Stimulated activated CD8-positive, alpha-beta memory T cell treated with anti-CD3 and anti-CD28 coated beads, Interleukin-4, amount 100 ng/mL, for 48 hours (primary cell): ENCODE measurements around the gene CCDC9B.

Source experiments
- DNase-seq: peaks from one replicate; pipeline ENCODE4 v3.0.0-alpha.2; 2020

Gene CCDC9B

DNA sequence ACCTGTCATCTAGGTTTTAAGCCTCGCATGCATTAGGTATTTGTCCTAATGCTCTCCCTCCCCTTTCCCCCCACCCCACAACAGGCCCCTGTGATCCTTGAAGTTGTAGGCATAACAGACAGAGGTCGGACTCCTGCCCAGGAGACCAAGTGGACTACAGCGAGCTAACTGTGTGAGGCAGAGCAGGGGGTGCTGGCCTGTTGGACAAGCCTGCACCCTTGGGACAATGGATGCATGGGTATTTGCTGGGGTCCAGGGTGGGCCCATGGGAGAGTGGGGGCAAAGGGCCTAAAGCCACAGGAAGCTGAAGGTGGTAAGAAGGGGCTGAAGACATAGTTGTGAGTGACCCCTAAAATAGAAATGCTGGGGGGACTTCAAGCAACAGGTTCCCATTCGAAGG, 35.5 kb downstream of the CCDC9B start:
- no peak for DNase-seq

DNA sequence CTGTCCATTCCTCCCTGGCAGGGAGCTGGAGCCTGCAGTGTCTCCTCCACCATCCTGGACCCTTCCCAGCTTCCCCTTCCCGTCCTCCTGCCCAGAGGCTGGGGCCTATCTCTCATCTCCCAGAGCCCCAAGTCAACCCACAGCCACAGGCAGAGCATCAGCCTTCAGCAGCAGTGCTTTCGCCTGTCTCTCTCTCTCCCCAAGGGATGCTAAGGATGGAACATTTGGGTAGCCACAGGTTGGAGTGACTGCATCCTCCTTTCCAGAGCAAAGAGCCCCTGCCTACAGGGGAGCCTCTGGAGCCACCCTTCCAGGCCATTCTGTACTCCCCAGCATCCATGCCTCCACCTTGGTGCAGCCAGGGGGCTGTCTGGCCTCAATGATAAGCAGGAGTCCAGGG, 37.2 kb downstream of the CCDC9B start:
- DNase-seq: no peak

GRCh38 chr15:40302981-40303380, 37.8 kb downstream of the CCDC9B start:
- DNase-seq: no peak

GRCh38 chr15:40302288-40302886, 38.4 kb downstream of the CCDC9B start:
- DNase-seq: no peak

DNA sequence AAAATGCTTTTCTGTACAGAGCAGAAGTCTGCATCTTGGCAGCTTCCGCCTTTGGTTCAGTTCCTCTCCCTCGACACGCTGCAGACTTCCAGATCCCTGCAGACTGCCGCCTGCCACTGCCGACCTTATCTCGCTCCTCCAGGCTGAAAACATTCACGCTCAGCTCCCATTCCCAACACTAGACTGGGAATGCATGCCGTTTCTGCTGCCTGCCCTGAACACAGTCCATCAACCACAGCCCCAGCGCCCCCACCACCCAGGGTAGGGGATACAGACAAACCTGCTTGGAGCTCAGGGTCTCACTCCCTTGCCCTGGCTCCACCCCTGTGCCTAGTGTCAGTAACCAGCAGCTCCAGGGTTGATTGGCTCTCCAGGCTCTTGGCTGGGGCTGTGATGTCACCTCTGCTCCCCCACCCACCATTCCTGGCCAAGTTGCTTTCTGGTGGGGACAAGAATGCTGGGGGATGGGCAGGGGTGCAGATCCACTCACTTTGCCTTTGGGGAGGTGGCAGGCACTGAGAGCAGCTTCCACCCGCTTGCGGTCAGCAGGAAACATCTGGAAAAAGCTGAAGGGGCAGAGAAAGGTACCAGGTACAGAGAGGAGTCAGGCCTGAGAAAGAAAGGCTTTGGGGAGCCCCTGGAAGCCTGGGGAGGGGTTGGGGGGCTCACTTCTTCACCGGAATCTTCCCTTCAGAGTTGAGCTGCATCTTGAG, 39.1 kb downstream of the CCDC9B start:
- no peak for DNase-seq

DNA sequence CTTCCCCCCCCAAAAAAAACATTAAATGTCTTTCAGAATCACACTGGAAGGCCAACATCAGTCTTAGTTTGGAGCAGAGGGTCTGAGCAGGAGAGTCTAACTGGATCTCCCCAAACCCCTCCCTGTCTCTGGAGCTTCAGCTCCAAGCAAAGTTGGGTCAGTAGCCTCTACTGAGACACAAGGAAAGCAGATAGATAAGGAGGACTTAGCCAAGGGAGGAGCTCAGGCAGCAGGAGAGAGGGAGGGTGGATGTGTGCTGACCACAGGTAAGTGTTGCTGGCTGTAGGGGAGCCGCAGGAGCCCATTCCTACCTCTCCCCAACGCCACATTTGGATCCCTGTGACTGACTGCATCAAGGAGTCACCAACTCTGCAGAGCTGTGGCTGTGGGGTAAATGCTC, 40.0 kb downstream of the CCDC9B start:
- no peak for DNase-seq

DNA sequence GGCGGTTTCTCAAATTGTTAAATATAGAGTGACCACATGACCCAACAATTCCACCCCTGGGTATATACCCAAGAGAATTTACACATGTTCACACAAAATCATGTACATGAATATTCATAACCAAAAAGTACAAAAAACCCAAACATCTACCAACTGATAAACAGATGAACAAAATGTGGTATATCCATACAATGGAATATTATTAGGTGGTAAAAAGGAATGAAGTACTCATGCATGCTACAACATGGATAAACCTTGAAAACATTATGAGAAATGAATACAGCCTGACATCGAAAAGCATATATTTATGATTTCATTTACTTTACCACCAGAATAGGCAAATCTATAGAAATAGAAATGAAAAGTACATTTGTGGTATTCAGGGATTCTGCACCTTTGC, 40.4 kb downstream of the CCDC9B start:
- no peak for DNase-seq

GRCh38 chr15:40298216-40298935, 42.4 kb downstream of the CCDC9B start:
- no peak for DNase-seq

- no peak for DNase-seq
These were observed 43.4 kb downstream of the CCDC9B start for GRCh38 chr15:40297356-40297755.

DNA sequence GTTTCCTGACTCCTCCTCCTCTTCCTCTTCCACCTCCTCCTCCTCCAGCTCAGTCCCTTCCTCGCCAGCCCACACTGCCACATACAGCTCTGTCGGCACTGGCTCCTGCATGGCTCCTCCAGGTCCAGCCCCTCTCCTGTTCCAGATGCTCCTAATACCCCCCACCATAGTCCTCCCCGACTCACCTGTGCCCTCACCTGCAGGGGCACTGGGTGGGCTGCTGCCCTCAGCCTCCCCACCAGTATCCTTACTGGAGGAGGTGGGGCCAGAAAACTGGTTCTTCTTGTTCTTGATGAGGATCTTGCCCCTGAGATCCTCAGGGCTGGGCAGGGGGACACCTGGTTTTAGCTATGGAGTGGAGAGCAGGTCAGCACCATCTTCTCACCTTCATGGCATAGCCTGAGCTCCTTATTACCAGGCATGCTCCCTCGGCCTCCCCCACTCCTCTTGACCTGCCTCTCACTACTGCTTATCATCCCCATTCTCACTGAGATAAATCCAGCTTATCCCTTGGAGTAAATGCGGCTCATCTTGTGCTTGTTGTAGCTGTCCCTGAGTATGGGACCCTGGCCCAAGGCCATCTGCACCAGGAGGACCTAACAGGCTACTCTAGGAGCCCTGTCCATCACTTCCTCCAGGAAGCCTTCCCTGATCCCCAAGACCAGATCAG, 44.0 kb downstream of the CCDC9B start:
- no peak for DNase-seq

- no peak for DNase-seq
These were observed 44.7 kb downstream of the CCDC9B start for GRCh38 chr15:40295877-40296560.

DNA sequence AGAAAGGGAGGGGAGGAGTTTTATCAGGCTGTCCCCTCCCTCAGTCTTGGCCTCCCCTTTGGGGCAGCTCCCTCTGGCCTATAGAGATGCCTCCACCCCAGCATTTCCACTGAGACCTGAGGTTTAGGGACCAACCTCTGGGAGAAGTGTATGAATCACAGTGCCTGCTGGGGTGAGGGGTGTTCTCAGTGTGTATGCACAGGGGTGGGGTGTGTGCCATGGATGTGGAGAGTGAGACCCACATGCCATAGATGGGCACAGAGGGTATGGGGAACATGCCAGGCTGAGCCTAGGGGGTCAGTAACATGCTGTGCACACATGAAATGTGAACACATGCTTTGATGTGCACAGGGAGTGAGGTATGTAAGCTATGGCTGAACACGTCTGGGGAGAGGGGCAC, 45.4 kb downstream of the CCDC9B start:
- DNase-seq: no peak

GRCh38 chr15:40293905-40294895, 46.5 kb downstream of the CCDC9B start:
- no peak for DNase-seq

GRCh38 chr15:40293006-40293405, 47.7 kb downstream of the CCDC9B start:
- DNase-seq: no peak

DNA sequence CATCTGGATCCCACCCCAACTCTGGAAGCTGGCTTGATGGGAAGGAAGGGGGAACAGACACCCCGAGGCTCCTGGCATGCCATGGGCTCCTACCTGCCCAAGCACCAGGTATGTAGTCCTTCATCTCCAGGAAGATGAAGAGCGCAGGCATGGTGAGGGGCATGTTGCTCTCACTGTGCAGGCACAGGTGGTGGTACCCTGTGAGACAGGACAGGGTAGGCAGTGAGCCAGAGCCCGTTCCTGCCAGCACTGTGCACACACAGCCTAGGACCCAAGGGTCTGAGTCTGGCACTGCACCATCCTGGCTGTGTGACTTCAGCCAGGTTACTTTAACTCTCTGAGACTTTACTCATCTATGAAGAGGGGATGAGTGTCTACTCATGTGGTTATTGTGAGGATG, 48.5 kb downstream of the CCDC9B start:
- no peak for DNase-seq

GRCh38 chr15:40290918-40291574, 49.7 kb downstream of the CCDC9B start:
- DNase-seq: no peak

- no peak for DNase-seq
These were observed 50.2 kb downstream of the CCDC9B start for GRCh38 chr15:40290545-40290917.

GRCh38 chr15:40289140-40289775, 51.5 kb downstream of the CCDC9B start:
- DNase-seq: no peak

DNA sequence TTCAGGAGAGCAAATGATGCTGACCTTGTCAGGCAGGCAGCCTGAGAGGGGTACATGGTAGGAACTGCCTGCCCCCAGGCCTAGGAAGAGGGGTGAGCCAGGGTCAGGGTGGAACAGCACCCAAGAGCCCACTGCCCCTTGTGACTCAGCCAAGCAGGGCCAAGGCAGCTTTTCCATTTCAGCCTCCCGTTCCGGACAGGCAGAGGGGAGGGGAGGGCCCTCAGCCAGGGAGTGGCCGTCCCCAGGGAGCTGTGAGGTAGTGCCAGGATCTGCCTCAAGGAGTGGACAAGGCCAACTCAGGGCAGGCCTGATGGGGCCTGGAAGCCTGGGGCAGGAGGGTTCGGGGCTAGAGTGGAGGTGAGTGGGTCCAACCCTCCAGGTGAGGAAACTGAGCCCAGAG, 52.8 kb downstream of the CCDC9B start:
- DNase-seq: no peak

GRCh38 chr15:40287505-40287904, 53.2 kb downstream of the CCDC9B start:
- DNase-seq: no peak

DNA sequence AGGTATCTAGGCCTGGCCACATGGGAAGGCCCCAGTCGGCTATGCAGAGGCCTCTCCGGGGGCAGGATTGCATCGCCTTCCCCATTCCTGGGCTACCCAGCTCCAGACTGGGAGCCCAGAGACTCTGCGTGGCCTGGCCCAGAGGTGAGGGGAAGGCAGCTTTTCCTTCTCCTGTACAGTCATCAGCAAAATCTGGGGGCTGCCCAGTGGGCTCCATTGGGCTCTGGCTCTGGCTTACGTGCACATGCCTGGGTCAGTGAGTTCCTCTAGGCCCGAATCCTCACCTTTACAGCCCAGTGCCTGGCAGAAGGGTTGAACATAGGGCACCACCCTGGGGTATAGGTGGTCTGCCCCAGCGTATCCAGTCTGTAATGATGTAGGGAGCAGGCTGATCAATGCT, 53.9 kb downstream of the CCDC9B start:
- DNase-seq: no peak
